Activated CD4-positive, alpha-beta T cell treated with anti-CD3 and anti-CD28 coated beads for 24 hours (primary cell): Measurements from ENCODE around the gene HOXA10.
A peak's percentile ranks its signal among the peaks of the same experiment; 100 is the strongest.

ENCODE experiments used
- DNase-seq, 2 donors: peaks; one replicate each; pipeline ENCODE4 v3.0.0-alpha.2; 2020; ENCODE audit warnings: low read depth in 2 of 2

Gene HOXA10

GRCh38 chr7:27130540-27131389, 43.4 kb downstream of the HOXA10 start, which contains the start of gene HOXA4:
Gene HOXA4, minus strand, starts transcription at chr7:27130757. Its CDS starts 24 bp downstream, at chr7:27130733.
- DNase-seq: peak; percentile 38 to 67

- no peak for DNase-seq
These were observed 44.2 kb downstream of the HOXA10 start for GRCh38 chr7:27129729-27130539.

- no peak for DNase-seq
These were observed 45.1 kb downstream of the HOXA10 start for GRCh38 chr7:27128776-27129728.

GRCh38 chr7:27128034-27128433, 46.1 kb downstream of the HOXA10 start:
- no peak for DNase-seq

- no peak for DNase-seq
These were observed 47.4 kb downstream of the HOXA10 start for GRCh38 chr7:27126596-27127327.

GRCh38 chr7:27125986-27126394, 48.1 kb downstream of the HOXA10 start:
- DNase-seq: no peak

GRCh38 chr7:27124902-27125689, 49.0 kb downstream of the HOXA10 start:
- no peak for DNase-seq

- no peak for DNase-seq
These were observed 49.8 kb downstream of the HOXA10 start for GRCh38 chr7:27124096-27124901.

- DNase-seq: no peak
These were observed 50.6 kb downstream of the HOXA10 start for GRCh38 chr7:27123477-27124053.

GRCh38 chr7:27123007-27123476, 51.1 kb downstream of the HOXA10 start:
- no peak for DNase-seq

GRCh38 chr7:27122077-27122910, 51.8 kb downstream of the HOXA10 start:
- no peak for DNase-seq

- no peak for DNase-seq
These were observed 52.4 kb downstream of the HOXA10 start for GRCh38 chr7:27121684-27122076.
